ENCODE data around the gene CAMK1D.

The CAMK1D gene

DNA sequence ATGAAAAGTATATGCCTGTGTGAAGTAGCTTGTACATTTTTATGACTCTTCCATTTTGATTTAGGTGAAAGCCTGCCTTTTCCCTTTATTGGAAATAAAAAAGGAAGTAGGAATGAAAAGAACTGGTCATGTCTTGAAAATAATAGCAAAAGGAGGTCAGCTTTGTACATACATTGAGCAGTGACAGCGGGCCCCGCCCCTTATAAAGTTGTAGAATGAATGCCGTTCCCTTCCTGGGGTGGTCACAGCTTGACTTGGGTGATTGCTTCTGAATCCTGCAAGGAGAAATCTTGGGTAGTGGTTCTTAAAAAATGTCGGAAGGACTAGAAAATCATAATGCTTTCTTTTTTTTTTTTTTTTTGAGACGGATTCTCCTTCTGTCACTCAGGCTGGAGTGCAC, 31.7 kb downstream of the CAMK1D start:
- H3K27ac ChIP-seq: no peak overlapping the region

DNA sequence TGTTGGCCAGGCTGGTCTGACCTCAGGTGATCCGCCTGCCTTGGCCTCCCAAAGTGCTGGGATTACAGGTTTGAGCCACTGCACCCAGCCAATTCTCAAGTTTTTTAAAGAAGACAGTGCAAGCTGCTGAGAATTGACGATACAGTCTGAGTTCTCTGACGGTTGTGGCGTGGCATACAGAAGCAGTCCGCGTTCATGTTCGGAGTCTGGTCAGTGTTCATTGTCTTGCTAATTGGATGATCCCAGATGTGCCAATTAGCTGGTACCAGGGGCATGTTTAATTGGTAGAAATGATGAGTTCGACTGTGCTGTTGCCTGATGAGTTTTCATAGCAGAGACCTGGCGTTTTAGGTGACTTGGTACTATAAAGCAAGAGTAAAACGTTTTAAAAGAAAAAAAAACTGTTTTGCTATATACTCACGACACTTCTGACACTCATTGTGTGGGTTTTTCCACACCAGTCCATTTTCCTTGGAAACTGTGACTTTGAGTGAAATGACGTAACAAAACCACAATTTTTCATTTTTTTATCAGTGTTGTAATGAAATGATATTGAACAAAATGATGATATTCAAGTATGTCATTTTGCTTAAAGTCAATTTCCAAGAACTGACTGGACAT, 32.3 kb downstream of the CAMK1D start:
- no peak overlapping the region for H3K27ac ChIP-seq
- TF ChIP-seq, protein P1, sequence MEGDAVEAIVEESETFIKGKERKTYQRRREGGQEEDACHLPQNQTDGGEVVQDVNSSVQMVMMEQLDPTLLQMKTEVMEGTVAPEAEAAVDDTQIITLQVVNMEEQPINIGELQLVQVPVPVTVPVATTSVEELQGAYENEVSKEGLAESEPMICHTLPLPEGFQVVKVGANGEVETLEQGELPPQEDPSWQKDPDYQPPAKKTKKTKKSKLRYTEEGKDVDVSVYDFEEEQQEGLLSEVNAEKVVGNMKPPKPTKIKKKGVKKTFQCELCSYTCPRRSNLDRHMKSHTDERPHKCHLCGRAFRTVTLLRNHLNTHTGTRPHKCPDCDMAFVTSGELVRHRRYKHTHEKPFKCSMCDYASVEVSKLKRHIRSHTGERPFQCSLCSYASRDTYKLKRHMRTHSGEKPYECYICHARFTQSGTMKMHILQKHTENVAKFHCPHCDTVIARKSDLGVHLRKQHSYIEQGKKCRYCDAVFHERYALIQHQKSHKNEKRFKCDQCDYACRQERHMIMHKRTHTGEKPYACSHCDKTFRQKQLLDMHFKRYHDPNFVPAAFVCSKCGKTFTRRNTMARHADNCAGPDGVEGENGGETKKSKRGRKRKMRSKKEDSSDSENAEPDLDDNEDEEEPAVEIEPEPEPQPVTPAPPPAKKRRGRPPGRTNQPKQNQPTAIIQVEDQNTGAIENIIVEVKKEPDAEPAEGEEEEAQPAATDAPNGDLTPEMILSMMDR (conservative IDR thresholded peaks at IDR 0.05): no peak

More for the DNA sequence above, 31.7 kb downstream of the CAMK1D start:
- TF ChIP-seq, protein P1 (conservative IDR thresholded peaks at IDR 0.05): no peak

DNA sequence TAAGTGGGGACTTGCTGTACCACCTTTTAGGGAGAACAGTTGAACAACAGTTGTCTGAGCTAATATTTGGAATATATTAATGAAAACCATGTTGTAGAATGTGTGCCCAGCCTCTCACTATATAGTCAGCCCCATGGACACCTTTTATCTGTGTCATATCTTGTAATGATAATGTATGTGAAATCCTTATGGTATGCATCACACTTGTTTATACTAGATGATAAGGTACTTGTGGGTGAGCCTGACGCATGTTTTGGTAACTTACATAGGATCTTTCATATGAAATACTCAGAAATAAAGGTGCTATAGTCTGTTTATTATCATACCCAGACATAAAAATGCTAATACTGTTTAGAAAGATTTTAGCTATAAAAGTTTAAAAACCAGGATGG, 32.8 kb downstream of the CAMK1D start:
- TF ChIP-seq, protein P1 (conservative IDR thresholded peaks at IDR 0.05): no peak
- no peak overlapping the region for H3K27ac ChIP-seq

DNA sequence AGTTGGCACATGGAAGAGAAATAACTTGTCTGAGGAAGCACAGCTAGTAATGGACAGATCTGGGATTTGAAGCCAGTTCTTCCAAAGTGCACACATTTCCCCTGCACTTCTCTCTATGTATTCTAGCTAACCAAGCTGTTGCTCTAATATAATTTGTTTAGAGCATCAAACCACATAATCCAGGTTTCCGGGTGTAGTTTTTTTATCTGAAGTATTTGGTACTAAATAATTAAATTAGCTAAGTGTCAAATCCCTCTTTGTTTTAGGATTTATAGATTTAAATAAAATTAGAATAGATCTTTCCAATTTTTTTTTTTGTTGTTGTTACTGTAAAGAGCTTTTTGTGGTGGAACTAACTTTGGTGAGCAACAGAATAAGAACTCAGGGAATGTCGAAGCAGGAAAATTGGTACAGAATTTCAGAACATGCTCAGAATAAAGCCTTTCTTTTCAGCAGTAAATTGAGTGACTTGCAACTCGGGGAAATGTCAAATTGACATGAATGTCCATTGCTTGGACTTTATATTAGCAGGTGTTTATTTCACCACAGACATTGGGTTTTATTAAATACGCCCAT, 33.7 kb downstream of the CAMK1D start:
- TF ChIP-seq, protein P1 (conservative IDR thresholded peaks at IDR 0.05): no peak

DNA sequence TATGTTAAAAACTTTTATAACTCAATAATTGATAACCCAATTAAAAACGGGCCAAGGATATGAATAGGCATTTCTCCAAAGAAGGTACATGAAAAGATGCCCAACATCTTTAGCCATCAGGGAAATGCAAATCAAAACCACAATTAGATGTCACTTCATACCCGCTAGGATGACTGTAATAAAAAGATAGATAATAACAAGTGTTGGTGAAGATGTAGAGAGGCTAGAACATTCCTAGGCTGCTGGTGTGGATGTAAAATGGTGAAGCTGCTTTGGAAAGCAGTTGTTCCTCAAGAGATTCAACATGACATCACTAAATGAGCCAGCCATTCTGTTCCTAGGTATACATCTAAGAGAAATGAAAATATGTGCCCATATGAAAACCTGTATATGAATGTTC, 35.6 kb downstream of the CAMK1D start:
- TF ChIP-seq, protein P1 (conservative IDR thresholded peaks at IDR 0.05): no peak
- no peak overlapping the region for H3K27ac ChIP-seq

More for the DNA sequence above, 33.7 kb downstream of the CAMK1D start:
- no peak overlapping the region for H3K27ac ChIP-seq

DNA sequence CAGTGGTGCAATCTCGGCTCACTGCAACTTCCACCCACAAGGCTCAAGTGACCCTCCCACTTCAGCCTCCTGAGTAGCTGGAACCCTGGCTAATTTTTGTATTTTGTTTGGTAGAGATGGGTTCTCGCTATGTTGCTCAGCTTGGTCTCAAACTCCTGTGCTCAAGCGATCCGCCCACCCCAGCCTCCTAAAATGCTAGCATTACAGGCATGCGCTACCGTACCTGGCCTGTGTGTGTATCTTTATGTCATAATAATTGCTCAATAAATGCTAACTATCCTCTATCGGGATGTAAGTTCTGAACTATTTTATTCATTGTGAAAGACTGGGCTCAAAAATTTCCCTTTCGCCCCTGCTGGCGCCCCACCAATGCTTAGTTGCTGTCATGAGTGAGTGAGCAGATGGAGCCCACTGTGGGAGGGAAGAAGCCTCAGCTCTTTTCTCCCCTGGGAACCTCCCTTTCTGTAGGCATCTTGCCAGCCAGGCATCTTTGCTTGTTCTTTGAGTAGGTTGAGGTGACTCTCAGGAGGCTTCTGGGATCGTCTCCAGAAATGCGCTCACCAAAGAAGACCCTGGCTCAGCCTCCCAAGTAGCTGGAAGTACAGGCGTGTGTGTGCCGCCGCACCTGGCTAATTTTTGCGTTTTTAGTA, 38.3 kb downstream of the CAMK1D start:
- peak overlapping the region; percentile 75; the same call in 1 of the 2 replicates for H3K27ac ChIP-seq
- TF ChIP-seq, protein P1 (conservative IDR thresholded peaks at IDR 0.05): no peak

DNA sequence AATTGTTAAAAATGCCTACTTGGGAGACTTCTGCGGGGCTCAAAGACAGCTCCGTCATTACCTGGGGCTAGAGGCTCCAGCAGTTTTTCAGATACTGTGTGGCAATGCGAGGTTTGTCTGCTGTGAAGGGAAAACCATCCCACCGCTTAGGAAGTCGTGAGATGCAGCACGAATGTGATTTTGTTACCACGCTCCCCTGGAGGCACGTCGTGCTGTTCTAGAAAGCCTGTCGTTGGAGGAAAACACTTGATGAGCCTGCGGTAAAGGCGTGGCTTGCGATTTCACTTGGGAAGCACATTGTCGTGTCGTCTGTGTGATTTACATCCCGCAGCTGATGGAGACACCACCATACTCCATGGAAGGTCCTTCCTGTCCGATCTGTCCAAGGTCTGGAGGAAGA, 39.3 kb downstream of the CAMK1D start:
- TF ChIP-seq, protein P1 (conservative IDR thresholded peaks at IDR 0.05): no peak

More for the DNA sequence above, 39.3 kb downstream of the CAMK1D start:
- H3K27ac ChIP-seq: peak overlapping the region; percentile 75

All from VCaP (cell line).